NCI-H1417 (cell line): ENCODE results near the gene ADAM23.
A peak's percentile ranks its signal among the peaks of the same experiment; 100 is the strongest.
"Not testable (repeated sequence)": the region's sequence is repeated elsewhere in the genome, so short reads cannot be mapped to it uniquely, and the experiment has no call there.

Experiments used
- DNase-seq, 3 experiments: peaks; one replicate each; lab custom pipeline; 2025; lab: John Stamatoyannopoulos, UW

Gene ADAM23

GRCh38 chr2:206442833-206443734, at the start of gene ADAM23:
Gene ADAM23 (plus strand): TSS chr2:206443532. CDS start chr2:206443867, 335 bp downstream.
- DNase-seq = peak; percentile 52 to 93 (median 90)

DNA sequence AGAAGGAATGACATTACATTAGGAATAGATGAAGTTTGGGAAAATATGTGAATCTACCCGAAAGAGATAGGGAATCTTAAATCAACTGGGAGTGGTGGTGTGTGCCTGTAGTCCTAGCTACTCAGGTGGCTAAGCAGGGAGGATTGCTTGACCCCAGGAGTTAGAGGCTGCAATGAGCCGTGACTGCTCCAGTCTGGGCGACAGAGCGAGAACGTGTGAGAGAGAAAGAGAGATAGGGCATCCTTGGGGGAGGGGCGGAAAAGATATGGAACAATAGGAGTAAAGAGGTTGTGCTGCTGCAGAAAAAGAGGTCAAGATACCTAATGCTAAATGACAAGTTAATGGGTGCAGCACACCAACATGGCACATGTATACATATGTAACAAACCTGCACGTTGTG, 47.1 kb upstream of the ADAM23 start:
- DNase-seq = no peak

DNA sequence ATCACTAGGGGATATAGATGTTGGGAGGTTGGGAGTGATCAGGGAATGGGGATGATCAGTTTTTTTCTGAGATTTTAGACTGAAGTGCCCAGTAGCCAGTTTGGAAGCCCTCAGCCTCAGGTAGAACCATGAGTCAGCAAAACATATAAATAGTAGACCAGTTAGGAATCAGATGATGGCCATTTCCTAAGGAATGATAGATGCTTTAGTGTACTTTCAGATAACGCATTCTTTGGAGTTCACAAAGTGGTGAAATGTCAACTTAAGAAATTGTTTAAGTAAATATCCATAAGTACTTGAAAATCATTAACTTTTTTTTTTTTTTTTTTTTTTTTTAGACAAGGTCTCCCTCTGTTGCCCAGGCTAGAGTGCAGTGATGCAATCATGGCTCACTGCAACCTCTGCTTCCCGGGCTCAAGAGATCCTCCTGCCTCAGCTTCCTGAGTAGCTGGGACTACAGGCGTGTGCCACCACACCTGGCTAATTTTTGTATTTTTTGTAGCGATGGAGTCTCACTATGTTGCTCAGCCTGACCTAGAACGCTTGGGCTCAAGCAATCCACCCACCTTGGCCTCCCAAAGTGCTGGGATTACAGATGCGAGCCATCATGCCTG, 40.3 kb upstream of the ADAM23 start:
- DNase-seq = not testable (repeated sequence)

- no peak for DNase-seq
These were observed 34.7 kb upstream of the ADAM23 start for GRCh38 chr2:206408323-206409320.

DNA sequence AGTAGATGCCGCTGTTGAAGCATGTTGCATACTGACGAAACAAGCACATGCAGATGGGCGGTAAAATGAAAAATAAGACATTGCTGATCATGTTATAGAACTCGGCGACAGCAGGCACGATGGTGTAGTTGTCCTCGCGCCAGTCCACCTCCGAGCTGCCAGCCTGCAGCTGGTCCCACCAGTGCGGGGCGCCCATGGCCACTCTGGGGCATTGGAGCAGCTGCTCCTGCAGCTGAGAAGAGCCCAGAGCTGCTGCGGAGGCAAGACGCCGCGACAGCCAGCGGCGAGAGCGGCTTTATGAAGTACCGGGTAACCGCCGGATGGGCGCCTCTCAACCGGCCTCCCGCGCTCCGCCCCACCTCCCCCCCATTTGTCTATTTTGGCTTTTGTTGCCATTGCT, 32.6 kb upstream of the ADAM23 start:
- no peak for DNase-seq

DNA sequence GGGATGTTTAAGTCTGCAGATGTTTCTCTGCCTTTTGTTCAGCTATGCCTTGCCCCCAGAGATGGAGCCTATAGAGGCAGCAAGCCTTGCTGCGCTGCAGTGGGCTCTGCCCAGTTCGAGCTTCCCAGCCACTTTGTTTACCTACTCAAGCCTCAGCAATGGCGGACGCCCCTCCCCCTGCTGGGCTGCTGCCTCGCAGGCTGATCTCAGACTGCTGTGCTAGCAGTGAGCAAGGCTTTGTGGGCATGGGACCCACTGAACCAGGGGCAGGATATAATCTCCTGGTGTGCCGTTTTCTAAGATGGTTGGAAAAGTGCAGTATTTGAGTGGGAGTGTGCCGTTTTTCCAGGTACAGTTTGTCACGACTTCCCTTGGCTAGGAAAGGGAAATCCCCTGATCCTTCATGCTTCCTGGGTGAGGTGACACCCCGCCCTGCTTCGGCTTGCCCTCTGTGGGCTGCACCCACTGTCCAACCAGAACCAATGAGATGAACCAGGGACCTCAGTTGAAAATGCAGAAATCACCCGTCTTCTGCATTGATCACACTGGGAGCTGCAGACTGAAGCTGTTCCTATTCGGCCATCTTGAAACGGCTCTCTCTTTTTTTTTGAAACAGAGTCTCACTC, 27.6 kb upstream of the ADAM23 start:
- DNase-seq = no peak

GRCh38 chr2:206418968-206419367, 24.4 kb upstream of the ADAM23 start:
- DNase-seq = no peak

DNA sequence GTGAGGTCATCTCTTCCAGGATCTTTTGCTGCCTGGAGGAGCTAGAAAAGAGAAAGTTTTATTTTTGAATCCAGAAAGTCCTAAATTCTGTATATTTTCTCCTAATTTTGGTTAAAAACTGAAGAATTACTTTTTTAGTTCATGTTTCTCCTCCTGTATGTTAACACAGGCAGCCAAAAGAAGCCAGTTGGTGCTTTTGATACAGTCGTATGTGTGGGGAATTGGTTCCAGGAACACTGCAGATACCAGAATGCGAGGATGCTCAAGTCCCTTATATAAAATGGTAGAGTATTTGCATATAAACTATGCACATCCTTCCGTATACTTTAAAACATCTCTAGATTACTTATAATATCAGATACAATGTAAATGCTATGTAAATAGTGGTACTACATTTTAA, 22.6 kb upstream of the ADAM23 start:
- no peak for DNase-seq

DNA sequence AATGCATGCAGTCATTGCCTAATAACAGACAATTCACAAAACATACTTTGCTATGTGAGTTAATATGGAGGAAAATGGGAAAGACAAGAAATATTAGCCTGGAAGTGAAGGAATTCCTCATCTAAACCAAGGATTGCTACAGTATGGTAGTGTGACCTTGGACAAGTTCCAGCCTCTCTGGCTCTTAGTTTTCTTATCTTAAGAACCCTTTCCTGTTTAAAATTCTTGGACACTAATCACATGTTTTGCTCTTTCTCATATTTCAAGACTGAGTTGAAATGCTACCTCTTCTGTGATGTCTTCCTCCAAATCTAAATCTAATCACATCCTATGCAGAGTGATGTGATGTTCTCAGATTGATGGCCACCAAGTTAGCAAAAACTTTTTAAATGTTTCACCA, 20.8 kb upstream of the ADAM23 start:
- no peak for DNase-seq

- DNase-seq = peak in 2 of 3 experiments; percentile 5 to 29
These were observed 20.2 kb upstream of the ADAM23 start for GRCh38 chr2:206423147-206423546.

DNA sequence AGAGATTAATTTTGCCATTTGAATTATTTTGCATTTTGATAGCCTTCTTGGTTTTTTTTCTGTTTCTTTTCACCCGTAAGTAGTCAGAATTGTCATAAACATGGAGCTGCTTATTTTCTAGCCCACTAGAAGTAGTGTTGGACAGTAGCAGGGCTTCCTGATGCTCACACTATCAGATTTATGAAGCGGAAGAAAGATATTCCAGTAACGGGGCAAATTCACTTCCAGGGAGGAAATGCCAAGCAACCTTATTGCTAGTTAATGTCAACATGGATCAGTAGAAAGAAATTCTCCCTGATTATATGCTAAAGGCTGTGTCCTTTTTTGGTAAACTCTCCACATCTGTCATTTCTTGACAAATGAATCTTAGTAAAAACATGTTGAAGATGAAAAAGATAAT, 19.2 kb upstream of the ADAM23 start:
- no peak for DNase-seq

DNA sequence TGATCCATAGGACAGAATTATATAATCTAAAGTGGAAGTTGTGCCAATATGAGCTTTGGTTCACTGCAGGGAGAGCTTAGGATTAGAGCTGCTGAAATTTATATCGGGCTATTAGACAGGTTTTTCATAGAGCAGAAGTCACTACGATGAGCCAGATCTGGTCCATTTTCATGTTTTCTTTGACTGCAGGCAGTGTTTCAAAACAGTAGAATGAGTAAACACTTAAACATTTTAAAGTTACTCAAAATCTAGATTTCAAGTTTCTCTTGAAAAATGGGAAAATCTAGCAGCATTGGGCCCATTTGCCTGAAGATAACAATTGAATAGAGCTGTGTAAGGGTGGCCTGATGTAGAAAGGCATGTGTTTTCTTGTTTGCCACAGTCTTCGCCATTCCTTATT, 14.5 kb upstream of the ADAM23 start:
- no peak for DNase-seq

DNA sequence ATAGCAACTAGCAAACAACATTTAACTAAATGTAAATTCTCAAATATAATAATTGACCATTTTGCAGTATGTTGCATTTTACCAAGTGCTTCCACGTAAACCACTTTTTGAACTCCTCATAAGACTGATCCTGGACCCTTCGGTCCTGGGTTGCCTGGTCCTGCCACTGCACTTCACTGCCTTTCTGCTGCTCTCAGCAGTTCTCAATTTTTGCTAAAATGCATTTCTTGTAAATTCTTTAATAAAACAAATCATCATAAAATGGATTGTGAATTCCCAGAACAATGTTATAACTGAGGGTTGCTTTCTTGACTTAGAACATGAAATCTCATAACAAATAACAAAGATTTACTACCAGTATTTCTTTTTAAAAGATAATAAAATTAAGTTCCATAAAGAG, 12.9 kb upstream of the ADAM23 start:
- DNase-seq = no peak

DNA sequence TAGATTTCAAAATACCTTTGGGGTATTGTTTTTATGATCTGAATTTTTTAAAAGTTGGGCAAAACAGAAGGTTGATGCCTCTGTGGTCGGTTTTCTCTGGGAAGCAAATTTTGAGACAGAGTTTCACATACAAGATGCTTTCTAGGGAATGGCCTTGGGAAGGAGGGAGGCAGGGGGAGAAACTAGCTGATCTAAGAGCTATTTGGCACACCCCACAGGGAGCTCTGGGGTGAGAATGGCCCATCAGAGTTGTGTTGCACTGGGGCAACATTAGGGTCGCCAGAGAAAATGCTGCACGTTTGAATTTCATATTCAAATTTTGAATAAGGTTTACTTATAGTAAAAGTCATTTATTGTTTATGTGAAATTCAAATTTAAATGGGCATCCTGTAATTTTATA, 11.9 kb upstream of the ADAM23 start:
- DNase-seq = no peak

DNA sequence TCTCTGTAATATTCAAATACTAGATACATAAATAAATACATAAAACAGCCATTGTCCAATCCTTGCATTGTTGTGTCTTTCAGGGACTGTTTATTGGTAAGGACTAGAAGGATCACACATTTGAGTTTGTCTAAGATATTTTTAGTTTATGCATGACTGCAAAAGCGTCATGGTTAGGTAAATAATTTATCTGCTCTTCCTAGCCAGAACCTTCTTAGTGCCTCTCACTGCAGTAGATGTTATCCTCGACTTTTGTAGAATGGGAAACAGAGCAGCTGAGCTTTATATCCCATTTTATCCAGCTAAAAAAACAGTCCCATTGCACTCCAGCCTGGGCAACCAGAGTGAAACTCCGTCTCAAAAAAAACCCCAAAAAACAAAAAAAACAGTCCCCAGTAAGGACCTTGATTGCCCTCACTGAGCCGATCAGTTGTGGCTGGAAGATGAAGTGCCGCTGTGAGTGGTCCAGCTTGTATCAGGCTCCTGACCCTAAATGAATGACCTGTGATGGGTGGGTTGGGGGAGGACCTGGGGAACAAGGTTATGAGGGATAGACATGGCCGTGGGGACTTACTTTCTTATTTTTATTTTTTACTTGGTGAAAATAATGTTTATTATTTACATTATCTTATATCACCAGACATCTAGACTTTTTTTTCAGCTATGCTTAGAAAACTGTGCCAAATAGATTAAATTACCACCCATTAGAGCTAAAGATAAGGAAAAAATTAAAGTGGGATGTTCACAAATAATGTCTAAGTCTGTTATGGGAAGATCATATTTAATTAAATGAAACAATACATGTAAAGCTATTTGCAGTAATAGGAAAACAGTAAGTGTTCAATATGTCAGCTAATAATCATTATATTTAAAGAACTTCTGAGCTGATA, 10.9 kb upstream of the ADAM23 start:
- no peak for DNase-seq

- no peak for DNase-seq
These were observed 10.1 kb upstream of the ADAM23 start for GRCh38 chr2:206433190-206433589.

DNA sequence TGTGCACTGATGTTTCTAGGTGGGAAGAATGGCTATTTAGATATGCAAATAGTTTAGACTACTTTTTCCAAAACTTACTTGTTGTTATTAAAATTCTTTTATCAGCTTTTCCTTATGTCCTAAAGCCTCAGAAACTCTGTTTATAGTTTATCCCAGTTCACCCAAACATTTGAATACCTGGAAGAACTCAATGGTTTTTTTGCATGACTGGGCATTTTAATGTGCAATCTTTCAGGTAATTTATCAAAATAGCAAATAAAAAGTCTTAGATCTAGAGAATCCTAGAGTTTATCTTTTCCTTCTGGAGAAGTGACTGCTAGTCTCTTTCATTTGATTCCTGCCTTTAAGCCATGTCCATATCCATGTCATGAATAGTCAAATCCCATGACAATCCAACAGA, 9.6 kb upstream of the ADAM23 start:
- DNase-seq = no peak

- no peak for DNase-seq
These were observed 7.6 kb upstream of the ADAM23 start for GRCh38 chr2:206435742-206436141.

DNA sequence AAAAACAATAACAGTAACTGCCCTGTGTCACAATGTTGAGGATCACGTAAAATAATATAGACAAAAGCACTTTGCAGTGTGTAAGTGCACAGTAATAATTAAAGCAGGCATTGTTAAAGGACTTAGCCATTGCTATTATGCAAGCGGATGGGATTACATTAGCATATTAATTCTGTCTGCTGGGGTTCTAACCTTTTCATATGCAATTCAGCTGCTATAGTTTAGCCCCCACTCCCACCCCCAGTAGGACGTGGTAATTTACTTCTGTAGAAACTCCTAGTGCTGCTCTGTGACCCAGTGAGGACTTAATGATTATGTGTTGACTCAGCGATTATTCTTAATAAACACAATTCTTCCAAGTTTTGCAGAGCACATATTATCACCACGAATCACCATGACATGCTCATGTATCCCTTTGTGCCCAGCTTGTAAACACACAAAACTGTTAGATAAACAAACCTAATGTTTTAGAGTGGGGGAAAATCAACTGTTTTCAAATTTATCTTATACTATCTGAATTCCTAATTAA, 5.1 kb upstream of the ADAM23 start:
- DNase-seq = no peak

DNA sequence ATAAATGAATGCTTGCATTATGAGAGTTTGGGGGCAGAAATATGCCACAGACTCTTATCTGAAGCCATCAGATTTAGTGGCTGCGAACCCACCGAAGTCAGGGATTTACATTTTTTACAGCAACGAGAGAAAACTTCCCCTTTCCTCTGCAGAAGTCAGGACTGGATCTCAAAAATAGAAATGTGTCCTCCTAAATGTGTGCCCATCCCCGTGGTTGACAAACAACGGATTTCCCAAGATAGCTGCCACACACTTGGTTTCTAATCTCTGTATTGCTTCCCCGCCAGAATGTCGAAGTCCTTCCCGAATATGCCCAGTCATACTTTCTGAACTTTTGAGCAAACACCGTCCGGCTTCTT, 879 bp upstream of the ADAM23 start:
- DNase-seq = no peak
